Measurements from ENCODE around the gene INMT.
A peak's percentile ranks its signal among the peaks of the same experiment; 100 is the strongest.

Gene INMT

DNA sequence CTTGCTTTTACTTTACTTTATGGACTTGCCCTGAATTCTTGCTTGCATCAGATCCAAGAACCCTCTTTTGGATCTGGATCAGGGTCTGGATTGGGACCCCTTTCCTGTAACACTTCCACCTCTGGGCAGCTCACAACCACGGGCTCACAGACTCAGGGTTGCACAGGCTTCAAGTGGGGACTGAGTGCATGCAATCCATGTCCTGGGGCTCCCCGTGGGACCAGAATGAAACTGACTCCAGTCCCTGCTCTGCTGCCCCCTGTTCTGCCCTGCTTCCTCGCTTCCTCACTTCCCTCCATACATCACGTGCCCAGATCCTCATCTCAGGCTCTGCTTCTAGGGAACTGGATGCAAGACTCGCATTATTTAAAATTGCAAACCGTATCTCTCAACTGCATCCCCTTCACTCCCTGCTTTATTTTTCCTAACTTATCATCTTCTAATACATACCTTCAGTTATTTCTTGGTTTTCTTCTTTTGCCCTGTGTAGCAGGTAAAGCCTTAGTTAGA, 23.3 kb upstream of the INMT start:
- no peak for DNase-seq

DNA sequence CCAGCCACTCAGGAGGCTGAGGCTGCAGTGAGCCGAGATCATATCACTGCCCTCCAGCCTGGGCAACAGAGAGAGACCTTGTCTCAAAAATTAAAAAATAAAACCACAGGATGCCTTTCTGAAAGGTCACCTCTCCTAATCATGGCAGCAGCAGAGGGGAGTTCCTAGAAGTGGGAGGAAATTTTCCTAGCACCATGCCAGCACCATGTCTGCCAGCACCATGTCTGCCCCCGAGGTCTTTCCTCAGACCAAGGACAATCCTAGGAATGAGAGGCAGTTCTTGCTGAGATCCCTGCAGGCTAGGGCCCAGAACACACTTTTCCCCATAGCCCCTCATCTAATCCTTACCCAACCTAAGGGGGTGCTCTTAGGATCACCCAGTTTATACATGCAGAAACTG, 22.3 kb upstream of the INMT start:
- no peak for DNase-seq

DNA sequence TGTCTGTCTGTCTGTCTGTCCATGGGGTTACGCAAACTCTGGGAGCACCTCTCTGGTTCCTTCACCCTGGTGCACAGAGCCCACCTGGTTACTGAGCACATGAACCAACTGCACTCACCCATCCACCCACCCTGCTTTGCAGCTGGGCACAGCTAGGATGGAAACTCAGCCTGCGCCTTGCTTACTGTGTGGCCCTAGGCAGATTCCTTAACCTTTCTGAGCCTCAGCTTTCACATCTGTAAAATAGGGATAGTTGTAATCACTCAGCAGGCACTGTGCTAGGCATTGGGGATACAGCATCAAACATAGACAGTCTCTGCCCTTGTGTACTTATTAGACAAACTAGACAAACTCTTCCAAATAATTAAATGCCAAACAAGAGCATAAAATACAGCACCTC, 21.8 kb upstream of the INMT start:
- no peak for DNase-seq

DNA sequence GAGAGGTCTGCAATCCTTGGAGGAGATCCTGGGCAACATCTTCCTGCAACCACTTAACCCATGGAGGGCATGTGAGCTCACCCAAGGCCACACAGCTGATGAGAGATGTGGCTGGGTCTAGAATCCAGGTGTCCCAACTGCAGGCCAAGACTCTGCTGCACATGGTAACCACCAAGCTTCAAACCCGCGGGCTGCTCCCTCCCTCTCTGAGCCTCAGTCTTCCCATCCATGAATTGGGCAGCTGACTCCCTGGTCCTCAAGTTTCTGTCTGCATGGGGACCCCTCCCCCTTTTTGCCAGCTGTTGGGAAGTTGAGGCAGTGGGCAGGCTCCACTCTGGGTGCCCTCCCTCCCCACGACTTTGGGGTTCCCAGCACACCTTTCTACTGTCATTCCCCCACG, 20.9 kb upstream of the INMT start:
- no peak for DNase-seq

DNA sequence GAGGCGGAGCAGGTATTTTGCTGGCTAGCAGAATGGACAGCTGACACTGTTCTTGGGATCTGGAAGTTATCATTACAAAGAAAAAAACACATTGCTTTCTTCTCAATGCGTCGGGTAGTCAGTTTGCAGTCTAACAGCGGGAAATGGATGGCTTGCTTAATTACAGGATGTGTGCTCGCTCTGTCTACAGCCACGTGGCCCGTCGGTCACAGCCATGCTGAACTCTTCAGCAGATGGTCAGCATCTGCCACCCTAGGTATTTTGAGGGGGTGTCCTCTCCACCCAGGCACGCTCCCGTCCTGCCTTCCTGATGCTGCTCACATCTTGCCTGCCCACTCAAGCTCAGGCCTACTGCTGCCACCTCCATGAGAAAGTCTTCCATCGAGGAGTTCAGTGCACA, 20.4 kb upstream of the INMT start:
- DNase-seq: no peak

DNA sequence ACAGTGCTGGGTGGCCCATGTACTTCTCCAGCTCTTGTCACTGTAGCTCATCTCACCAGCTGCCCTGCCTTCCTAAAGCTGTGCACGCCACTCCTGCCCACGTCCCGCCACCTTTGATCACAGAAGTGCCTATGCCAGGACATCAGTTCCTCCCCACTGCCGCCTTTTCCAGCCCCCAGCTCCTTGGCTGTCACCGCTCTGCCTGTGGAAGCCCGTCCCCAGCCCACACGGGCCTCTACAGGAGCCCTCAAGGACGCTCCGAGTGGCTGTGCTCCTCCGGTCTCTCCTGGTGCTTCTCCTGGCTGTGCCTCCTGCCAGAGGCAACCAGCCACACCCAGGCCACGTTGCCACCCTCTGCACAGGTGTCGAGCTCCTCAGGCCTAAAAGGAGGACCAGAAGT, 19.3 kb upstream of the INMT start:
- no peak for DNase-seq

DNA sequence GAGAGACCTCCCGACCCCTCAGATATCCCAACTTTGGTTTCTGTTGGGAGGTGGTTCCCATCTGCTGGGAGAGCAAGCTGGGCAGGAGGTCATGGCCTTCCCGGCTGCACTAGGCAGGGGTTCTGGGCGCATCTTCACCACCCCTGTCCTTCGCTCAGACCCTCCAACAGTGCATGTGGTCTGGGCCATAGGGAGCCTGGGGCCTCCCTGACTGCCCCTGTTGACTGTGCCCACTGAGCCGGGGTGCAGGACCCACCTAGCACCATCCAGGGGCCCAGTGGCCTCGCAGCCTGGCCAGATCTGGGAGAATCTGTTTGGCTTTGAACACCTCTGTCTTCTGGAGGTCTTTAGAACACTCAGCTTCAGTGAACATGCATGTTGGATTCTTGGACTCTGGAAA, 18.7 kb upstream of the INMT start:
- no peak for DNase-seq

DNA sequence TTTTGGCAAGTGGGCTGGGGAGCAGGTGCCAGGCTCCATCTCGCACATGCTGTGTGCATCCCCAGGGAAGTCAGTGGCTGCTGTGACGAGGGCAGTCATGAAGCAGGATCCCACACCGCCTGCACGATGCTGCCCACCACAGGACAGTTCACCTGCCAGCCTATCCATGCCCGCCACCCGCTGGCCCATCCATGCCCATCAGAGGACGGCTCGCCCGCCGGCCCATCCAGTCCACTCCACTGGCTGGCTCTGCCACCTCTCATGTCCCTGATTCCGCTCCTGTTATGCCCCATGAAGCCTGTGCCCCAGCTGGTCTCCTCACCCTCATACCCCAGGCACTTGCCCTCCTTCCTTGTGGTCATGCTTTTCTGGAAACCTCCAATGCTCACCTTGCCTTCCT, 18.2 kb upstream of the INMT start:
- no peak for DNase-seq

DNA sequence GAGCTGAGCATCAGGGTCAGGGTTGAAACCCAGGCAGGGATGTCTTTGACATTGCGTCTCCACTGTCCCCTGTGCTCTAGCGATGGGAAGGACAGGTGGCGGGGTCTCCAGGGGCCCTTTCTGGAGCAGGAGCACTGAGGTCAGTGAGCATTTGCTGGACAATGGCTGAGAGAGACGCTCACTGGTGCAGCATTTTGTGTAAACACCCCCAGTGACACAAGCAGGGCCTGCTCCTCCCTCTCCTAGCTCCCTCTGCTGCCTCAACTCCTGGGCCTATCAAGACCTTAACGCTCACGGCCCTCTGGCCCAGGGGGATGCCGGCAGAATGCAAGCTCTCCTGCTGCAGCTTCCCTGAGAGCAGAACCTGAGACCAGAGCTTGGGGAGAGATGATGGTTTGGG, 17.4 kb upstream of the INMT start:
- DNase-seq: no peak

DNA sequence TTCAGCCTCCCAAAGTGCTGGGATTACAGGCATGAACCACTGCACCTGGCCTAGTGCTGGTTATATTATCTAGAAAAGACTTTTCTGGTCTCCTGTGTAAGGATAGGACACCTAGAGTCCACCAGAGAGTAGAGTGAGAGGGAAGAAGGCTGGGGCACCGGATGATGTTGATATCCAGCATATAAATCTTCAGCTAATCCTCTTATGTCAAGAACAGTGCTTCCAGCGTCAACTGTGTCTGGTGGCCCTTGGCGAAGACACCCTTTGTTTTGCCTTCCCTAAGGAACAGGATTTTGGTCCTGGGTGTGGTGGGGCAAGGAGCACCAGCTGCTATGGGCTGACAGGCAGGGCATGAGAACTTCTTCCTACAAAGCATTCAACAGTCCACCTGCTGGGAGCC, 16.3 kb upstream of the INMT start:
- no peak for DNase-seq

DNA sequence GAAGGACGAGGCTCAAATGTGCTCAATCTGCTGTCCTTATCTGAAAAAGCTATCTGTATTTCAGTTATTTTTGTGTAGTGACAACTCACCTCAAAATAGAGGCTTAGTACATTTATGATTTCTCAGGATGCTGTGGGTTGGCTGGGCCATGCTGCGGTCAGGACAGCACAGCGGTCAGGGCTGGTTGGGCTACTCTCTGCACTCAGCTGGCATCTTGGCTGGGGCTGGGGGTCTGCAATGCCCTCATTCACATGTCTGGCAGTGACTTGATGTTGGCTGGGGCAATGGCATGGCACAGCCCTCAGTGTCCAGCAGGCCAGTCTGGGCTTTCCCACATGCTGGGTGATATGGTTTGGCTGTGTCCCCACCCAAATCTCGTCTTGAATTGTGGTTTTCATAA, 15.6 kb upstream of the INMT start:
- no peak for DNase-seq

DNA sequence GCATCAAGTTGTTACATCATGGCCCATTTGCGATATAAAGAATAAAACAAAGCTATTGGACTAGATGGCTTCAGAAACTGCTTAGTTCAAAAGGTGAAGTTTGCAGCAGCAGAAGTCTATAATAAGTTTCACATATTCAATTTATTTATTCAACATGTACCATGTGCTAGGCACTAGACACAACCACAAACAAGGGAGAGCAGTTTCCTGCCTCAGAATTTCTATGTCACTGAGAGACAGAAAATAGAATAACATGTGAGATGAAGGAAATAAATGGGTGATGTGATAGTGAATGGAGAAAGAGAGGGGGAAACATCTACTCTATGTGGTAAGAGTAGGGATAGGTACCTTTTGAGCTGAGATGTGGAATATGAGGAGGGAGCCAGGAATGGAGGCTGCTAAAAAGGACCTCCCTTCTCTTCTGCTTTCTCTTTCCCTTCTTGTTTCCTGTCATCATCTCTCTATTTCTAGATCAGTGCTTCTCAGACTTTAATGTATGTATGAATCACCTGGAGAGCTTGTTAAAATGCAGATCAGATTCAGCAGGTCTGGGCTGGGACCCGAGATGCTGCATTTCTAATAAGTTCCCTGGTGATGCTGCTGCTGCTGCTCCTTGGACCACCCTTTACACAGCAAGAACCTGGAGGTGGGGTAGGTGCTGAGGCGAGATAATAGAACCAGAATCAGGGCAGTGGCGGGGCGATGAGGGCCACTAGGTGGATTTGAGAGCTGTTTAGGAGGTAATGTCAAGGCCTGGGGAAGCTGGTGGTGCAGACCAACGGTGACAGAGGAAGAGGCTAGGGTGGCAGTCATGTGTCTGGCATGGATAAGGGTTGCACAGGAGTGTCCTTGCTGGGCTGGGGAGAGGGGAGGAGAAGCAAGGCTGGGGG, 13.7 kb upstream of the INMT start:
- DNase-seq: no peak

DNA sequence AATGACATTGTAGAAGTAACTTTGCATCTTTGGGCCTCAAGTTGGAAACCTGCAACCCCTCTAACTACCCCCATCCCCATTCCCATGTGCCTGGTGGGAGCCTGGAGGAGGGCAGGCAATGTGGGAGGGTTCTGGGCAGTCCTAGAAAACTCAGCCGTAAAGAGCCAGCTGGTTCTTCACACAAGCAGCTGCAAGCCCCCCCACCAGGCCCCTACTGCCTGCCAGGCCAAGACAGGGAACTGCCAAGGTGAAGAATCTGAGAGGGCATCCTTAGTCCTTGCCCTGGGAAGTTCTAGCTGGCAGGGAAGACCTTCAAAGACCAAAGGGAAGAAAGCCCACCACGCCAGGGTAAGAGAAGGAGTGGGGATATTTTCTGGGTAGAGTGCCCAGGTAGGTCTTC, 12.2 kb upstream of the INMT start:
- no peak for DNase-seq

DNA sequence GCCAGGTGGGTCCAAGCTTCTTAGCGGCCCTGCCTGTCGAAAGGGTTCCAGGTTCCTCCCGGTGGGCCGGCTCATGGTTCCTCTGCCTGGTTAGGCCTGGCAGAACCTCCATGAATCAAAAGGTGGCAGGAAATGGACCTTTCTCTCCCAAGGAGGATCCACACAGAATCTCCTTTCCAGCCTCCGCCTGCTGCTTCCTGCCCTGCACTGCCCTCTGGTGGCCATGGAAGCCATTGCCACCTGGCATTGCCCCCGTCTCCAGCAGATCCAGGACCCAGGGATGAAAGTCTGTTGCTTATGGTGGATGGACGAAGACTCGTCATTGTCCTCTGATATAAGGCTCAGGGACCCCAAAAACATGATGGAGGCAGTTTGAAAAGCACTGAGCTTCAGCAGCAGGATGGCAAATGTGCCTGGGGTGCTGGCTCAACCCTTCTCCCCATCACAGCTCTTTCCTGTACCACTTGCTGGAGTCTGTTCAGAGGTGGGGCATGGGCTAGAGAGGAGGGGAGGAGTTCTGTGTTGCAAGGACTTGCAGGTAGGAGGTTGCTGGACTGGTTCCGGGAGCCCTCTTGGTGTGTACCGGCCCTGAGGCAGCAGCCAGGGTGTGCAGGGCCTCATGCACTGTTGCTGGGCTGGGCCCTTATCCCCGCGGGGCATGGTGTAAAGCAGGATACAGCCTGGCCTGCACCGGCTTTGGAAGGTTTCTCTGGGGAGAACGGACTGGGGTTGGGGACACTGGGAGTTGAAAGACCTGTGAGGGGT, 11.3 kb upstream of the INMT start:
- peak; percentile 70 for DNase-seq

DNA sequence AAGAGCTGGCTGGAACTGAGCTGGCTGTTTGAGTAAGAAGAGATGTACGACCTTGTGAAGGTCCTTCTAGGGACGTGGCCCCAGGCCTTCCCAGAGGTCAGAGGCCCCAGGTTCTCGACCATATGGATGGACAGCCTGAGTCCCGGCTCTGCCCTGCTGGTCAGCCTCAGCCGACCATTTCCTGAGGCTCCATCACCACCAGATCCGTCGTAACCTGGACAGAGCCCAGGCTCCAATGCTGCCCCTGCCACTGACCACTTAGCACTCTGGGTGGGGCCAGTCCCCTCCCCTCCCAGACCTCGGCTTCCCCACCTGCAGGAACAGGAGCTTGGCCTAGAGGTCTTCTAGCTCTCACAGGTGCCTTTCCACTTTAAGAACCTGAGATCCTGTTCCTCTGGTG, 10.6 kb upstream of the INMT start:
- no peak for DNase-seq

DNA sequence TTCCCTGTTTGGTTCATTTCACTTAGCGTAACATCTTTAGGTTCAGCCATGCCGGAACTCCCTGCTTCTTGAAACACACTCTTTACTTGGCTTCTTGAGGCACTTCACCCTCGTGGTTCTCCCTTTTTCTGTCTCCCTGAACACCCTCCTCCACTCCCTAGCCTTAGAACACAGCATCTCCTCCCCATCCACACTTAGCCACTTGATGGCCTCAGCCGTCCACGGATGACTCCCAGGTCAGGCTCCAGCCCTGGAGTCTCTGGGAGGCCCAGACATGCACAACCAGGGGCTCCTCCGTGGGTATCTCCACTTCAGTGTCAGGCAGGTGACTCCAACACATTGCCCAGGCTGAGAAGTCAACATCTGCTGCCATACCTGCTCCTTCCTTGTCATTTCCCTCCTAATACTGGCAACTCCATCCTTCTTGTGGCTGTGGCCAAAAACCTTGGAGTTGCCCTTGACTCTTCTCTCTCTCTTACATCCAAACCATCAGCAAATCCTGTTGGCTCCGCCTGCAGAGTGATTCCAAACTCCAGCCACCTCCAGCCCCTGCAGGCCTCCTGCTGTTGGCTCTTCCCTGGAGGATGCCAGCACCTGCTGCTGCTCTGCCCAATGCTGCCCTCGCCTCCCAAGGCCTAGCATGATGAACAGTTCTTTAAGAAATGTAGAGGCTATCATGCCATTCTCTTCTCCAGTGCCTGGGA, 8.4 kb upstream of the INMT start:
- no peak for DNase-seq

DNA sequence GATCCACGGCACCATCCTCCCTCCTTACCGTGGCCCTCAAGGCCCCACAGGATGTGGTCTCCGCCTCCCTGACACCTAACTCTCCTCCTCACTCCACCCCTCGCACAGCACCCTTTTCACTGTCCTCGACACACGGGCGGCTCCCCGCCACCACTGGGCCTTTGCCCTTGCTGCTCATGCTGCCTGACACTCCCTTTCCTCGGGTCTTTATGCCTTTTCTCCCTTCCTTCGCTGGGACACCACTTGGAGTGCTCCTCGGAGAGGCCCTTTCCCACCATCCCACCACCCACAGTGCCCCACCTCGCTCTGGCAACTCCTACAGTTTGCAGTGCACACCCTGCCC, 7.9 kb upstream of the INMT start:
- DNase-seq: no peak

DNA sequence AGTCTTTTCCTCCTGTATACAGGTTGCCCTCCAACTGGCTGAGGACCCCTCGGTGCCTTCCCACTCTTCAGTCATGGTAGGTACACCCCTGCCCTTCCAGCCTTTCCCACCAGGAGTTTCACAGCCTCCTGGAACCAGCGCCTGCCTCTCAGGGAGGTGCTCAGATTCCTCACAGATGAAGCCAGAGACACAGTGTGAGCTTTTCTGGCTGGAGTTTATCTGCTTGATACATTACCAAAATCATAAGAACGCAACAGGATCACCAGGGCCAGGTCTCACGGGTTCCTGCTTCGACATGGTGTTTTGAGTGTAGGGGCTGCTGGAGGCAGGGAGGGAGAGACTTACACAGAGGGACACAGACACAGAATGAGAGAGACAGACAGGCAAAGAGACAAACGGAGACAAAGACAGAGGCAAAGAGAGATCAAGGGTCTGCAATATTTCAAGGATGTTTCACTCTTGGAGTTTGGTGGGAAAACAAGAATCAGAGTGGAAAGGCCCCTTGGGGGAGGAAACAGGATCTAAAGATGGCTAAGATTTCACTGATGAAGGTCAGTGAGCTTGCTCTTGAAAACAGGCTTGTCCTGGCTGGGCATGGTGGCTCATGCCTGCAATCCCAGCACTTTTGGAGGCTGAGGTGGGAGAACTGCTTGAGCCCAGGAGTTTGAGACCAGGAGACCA, 6.5 kb upstream of the INMT start:
- DNase-seq: no peak

DNA sequence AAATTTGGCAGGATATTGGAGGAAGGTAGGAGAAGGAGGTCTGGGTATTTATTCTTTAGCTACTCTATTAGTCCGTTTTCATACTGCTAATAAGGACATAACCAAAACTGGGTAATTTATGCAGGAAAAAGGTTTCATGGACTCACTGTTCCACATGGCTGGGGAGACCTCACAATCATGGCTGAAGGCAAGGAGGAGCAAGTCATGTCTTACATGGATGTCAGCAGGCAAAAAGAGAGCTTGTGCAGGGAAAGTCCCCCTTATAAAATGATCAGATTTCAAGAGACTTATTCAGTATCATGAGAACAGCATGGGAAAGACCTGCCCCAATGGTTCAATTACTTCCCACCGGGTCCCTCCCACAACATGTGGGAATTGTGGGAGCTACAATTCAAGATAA, 1.9 kb upstream of the INMT start:
- DNase-seq: no peak

DNA sequence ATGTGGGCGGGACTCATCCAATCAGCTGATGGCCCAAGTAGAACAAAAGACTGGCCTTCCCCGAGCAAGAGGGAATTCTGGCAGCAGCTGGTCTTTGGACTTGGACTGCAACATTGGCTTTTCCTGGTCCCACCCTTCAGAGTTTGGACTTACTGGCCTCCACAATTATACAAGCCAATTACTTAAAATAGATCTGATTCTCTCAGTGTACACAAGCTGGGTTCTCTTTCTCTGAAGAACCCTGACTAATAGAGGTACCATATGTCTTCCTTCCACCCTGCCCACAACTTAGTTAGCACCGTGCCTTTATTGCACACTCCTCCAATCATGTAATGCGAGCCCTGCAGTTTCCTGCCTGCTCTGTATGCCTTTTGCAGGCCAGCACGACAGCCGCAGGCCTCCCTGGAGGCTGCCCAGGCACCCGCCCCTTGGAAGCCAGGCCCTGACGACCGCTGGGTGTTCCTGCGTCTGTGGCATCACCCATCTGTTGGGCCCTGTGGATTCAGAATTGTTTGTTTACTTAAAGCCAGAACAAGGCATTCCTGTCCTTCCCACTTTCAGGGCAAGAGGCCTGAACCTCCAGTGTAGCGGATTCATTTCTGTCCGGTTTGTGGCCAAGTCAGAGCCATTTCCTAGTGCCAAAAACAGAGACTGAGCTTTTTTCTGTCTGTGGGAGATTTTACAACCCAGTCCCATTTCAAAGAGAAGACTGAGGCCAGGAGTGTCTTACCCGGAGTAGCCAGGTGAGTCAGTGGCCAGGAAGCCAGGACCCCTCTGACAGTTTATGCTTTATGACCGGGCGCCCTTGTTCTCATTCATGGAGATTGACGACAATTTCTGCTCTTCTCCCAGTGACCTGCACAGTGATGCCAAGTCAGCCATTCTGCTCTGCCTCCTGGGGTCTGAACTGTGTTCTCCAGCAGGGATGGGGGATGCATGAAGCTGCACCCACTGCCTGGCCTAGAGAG, 968 bp upstream of the INMT start:
- DNase-seq: no peak

DNA sequence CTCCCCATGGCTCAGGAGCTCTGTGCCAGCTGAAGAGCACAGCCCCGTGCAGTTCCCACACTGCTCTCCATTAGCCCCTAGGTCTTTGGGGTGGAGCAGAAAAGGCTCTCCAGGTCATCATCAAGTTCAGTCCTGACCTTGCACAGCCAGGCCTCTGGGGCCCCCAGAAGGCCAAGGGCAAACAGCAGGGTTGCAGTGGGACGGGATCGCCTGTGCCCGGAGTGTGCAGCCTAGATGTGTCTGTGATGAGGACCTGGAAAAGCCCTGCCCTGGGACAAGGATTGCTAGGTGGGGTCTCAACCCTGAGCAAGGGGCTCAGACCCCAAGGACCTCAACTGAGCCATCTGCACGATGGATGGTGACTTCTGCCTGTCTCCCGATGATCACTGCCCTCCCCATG, 549 bp downstream of the INMT start:
- DNase-seq: no peak

DNA sequence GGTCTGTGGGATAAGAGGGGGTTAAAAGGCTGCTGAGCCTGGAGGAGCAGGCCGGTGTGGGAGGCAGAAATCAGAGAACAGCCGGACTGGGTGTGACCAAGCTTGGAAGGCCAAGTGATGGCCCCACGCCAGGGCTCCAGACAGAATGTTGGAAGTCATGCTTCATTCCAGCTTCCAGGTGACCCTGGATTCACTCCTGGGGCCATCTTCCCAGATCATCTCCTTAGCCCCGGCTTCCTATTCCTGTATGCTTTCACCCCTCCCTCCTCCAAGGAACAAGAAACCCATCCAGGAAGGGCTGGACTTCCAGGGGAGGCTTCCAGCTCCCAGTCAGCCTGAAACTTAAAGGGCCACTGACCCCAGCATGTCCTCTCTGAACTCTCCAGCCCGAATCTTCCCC, 1.0 kb downstream of the INMT start:
- DNase-seq: no peak
